KOPT-K1 (cell line): Measurements from ENCODE around the gene LNX2.

Experiments
- H3K27ac ChIP-seq: fragments of 200-600 bp; sonication (generic); 2 replicates; pipeline ENCODE4 v1.5.1; 2016; ENCODE audit warnings: antibody characterized with exemption, mild to moderate bottlenecking, low read depth, low read length; ENCODE audit not compliant: poor library complexity, severe bottlenecking
- H3K36me3 ChIP-seq: fragments of 200-600 bp; sonication (generic); 2 replicates; pipeline ENCODE4 v1.5.1; 2017; ENCODE audit warnings: antibody characterized with exemption, mild to moderate bottlenecking, low read length, moderate library complexity; ENCODE audit not compliant: insufficient read depth
- H3K9me3 ChIP-seq: fragments of 200-600 bp; sonication (generic); 2 replicates; pipeline ENCODE4 v1.5.1; 2017; ENCODE audit warnings: antibody characterized with exemption, low read length, mild to moderate bottlenecking; ENCODE audit not compliant: insufficient read depth, poor library complexity, severe bottlenecking

The LNX2 gene

DNA sequence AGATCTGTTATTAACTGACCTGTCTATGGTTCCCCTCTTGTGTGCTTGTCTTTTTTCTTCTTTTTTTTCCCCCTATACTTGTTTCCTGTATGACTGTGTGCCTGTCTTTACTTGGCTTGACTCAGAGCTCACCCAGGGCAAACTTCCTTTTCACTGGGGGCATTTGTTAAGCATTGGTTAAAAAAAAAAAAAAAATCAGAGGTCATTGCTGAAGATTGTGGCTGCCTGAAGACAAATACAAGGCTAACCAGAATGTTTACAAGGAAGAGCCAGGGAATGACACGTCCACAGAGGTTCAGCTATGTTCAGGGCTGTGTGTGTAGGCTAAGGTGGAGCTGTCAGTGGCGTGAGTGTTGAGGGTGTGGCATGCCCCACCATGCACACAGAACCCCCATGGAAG, 47.1 kb downstream of the LNX2 start:
- Histone ChIP-seq H3K9me3 (no peaks in the 10 kb centered on the region), H3K27ac (no peak overlapping the region), H3K36me3 (peaks cover 6% of the 10 kb centered on the region; the same call in 1 of the 2 replicates)

DNA sequence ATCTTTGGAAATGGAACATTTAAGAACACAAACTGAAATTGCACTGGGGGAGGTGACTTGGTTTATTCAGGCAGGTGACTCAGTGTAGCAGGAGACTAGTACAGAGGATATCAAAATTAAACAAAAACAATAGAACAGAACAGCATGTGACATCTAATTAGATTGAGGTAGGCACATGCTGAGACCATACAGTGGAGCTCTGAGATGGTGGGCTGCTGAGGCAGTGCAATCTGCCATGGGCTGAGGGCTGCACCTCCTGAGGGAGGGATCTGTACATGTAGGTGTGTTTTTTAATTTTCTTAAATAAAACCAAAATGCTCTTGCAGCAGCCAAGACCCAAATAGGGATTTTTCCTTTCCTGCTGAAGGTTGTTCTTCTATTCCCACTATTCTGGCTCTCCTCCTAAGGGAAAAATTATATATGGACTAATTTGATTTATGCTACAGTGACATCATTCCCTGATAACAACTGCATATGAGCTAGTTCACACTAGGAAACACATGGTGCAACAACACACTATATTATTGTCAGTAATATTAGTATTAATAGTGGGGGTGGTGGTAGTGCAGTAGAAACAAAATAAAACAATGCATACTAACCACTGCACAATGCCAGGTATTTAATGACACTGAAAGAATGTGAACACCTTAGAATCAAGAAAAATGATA, 48.0 kb downstream of the LNX2 start:
- Histone ChIP-seq H3K9me3 (no peaks in the 10 kb centered on the region), H3K36me3 (peaks cover 13% of the 10 kb centered on the region), H3K27ac (no peak overlapping the region)

DNA sequence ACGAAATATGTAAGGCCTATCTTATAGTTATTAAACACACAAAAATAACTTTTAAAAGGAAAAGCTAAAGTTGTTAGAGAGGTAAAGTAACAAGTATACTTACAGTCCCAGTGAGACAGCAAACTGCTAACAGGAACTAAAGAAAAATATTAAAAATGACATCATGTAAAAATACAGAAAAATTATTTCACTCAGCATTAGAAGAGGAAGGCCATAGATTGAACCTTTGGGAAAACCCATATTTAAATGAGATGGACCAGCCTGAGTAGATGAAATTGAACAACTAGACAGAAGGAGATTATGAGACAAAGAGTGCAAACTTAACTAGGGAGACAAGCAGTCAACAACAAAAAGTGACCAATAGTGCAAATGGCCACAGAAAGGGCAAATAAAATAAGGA, 49.4 kb downstream of the LNX2 start:
- Histone ChIP-seq H3K9me3 (no peaks in the 10 kb centered on the region), H3K27ac (no peak overlapping the region), H3K36me3 (peaks cover 27% of the 10 kb centered on the region)

DNA sequence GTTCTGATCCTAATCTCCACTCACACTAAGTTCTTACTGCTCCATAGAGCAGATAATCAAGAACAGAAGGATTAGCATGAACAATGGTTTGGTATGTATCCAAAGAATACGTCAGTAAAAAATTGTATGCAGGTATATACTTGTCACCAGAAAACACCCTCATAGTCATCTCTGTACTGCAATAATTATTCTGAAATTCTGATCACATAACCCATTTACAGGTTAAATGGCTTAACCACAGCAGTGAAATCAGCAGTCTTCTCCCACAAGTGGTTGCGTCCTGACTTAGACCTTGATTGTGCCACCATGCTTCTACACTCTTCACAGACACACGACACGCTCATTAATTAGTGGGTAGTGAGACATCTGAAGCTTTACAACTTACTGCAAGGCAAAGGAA, 50.9 kb downstream of the LNX2 start:
- no peaks in the 10 kb centered on the region for H3K9me3 ChIP-seq
- H3K27ac ChIP-seq, result no peak overlapping the region
- peaks cover 42% of the 10 kb centered on the region for H3K36me3 ChIP-seq

DNA sequence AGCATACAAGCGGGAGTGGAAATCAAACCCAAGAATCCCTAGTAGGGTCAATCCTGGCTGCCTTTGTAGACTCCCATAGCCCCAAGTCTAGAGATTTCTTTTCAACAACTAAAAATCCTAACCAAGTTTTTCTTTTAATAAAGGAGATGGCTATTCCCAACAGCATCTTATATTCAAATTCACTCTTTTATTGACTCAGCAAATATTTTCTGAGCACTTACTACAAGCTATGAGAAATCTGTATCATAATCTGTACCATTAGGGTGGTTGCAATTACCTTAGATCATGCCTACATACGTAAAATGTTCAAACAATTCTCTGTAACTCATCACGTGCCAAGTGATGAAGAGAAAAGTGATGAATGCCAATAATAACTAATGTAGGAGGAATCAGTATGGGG, 54.5 kb downstream of the LNX2 start:
- H3K9me3 ChIP-seq, result no peaks in the 10 kb centered on the region
- no peak overlapping the region for H3K27ac ChIP-seq
- peaks cover 67% of the 10 kb centered on the region for H3K36me3 ChIP-seq

GRCh38 chr13:27562457-27562856, 57.9 kb downstream of the LNX2 start:
- H3K36me3 ChIP-seq, result peaks cover 71% of the 10 kb centered on the region
- no peaks in the 10 kb centered on the region for H3K9me3 ChIP-seq
- no peak overlapping the region for H3K27ac ChIP-seq

- Histone ChIP-seq H3K9me3 (peaks cover 4% of the 10 kb centered on the region), H3K27ac (no peak overlapping the region), H3K36me3 (peaks cover 64% of the 10 kb centered on the region)
These were observed 60.6 kb downstream of the LNX2 start for GRCh38 chr13:27559719-27560118.

- Histone ChIP-seq H3K27ac (no peak overlapping the region), H3K36me3 (peaks cover 61% of the 10 kb centered on the region), H3K9me3 (peaks cover 4% of the 10 kb centered on the region)
These were observed 64.2 kb downstream of the LNX2 start for GRCh38 chr13:27556109-27556508.

- H3K36me3 ChIP-seq, result peaks cover 77% of the 10 kb centered on the region
- H3K27ac ChIP-seq, result no peak overlapping the region
These were observed 68.8 kb downstream of the LNX2 start for GRCh38 chr13:27551562-27551961.

GRCh38 chr13:27549406-27549981, 70.8 kb downstream of the LNX2 start:
- Histone ChIP-seq H3K9me3 (no peaks in the 10 kb centered on the region), H3K27ac (no peak overlapping the region), H3K36me3 (peaks cover 56% of the 10 kb centered on the region)

More at GRCh38 chr13:27551562-27551961, 68.8 kb downstream of the LNX2 start:
- peaks cover 4% of the 10 kb centered on the region for H3K9me3 ChIP-seq

GRCh38 chr13:27542220-27542619, 78.1 kb downstream of the LNX2 start:
- Histone ChIP-seq H3K36me3 (peaks cover 3% of the 10 kb centered on the region; the same call in 1 of the 2 replicates), H3K27ac (no peak overlapping the region), H3K9me3 (no peaks in the 10 kb centered on the region)

DNA sequence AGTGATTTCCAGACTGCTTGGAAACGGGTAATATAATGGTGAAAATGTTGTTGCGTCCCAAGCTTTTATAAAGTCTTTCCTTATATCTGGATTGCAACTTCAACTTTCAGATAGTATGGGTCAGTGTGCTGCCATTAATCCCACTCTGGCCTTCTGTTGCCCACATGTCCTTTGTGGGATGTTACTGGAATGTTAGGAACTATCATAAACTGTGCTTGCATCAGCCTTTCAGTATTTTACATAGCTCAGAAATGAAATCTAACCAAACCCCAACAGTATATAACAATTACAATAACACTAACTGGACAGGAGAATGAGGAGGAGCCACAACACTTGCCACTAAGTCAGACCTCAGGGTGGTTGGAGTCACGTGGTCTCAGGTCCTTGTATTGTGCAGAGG, 78.9 kb downstream of the LNX2 start:
- Histone ChIP-seq H3K27ac (no peak overlapping the region), H3K36me3 (peaks cover 3% of the 10 kb centered on the region; the same call in 1 of the 2 replicates), H3K9me3 (no peaks in the 10 kb centered on the region)

- Histone ChIP-seq H3K36me3 (peaks cover 2% of the 10 kb centered on the region; the same call in 1 of the 2 replicates), H3K27ac (no peak overlapping the region), H3K9me3 (no peaks in the 10 kb centered on the region)
These were observed 83.8 kb downstream of the LNX2 start for GRCh38 chr13:27536361-27537101.

DNA sequence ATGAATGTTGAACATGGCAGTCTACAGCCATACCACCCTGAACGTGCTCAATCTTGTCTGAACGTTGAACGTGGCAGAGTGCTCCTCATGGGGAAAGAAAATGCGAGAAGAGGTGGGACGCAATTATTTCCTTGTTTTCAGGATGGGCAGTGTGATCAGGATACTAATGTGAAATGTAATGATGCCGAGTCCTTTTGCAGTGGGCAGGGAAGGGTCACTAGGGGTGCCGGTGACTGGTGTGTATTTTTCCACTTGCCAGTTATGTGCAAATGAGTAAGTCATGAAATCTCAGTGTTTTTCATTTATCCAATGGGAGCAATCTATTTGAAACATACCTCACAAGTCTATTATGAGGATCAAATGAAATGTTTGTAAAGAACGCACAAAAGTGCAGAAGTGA, 84.8 kb downstream of the LNX2 start:
- Histone ChIP-seq H3K27ac (no peak overlapping the region), H3K36me3 (no peaks in the 10 kb centered on the region), H3K9me3 (no peaks in the 10 kb centered on the region)

DNA sequence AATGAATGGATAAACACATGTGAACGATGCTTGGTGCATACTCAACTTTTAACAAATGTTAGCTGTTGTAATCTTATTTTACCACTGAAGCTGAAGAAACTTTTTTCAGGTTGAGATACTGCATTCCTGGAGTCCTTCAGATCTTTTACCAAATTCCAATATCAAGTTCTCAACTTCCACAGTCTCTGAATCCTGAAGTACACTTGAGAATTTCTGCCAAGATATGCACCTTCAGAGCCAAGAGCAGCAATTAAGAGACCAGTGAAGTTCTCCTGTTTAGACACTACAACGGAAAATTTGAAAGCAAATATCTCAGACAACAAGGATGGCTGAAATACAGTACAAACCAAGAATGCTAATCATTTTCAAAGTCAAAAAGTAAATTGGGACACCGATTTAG, 85.3 kb downstream of the LNX2 start:
- Histone ChIP-seq H3K9me3 (no peaks in the 10 kb centered on the region), H3K27ac (no peak overlapping the region), H3K36me3 (no peaks in the 10 kb centered on the region)
